HG03342 (cell line): ENCODE results near the gene CNNM4.
"Not testable (repeated sequence)": the region's sequence is repeated elsewhere in the genome, so short reads cannot be mapped to it uniquely, and the experiment has no call there.

Experiments
- ATAC-seq: cut with Tn5 transposase; IDR thresholded peaks from one replicate; pipeline ENCODE4 v1.9.1; 2021; ENCODE audit warnings: mild to moderate bottlenecking, moderate library complexity; ENCODE audit not compliant: unreplicated experiment

The CNNM4 gene

DNA sequence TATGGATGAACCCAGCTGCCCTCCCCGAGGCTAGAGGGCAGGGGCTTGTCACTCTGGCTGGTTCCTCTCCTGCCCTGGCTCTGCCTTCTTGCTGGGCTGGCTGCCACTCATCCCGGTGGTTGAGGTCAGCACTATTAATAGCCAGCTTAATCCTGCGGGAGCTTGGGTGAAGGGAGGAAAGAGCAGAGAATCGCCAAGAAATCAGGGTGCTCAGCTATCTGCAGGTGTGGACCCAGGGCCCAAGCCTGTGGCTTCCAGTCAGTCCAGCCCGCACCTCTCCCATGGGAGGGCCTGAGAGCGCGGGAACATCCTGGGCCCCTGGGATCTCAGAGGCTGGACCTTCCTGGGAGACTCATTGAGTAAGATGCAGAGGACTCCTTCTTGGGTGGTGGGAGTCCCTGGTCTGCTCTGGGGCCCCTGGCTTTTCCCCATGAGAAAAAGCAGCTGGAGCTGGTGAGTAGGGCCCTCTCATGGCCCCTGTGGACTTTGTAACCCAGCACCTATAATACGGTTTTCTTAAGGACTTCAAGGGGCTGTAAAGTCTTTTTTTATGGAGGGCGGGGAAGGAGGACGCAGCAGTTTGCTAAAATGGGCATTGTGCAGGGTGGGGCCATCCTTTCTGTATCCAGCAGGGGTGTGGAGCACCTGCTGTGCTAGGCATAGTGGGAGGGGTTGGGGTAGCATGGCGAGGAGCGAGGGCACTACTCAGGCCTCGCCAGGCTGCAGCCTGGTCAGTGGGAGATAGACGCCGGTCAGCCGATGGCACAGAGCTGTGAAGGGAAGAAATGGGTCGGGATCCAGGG is 27.9 kb downstream of the CNNM4 start:
- ATAC-seq = no peak

DNA sequence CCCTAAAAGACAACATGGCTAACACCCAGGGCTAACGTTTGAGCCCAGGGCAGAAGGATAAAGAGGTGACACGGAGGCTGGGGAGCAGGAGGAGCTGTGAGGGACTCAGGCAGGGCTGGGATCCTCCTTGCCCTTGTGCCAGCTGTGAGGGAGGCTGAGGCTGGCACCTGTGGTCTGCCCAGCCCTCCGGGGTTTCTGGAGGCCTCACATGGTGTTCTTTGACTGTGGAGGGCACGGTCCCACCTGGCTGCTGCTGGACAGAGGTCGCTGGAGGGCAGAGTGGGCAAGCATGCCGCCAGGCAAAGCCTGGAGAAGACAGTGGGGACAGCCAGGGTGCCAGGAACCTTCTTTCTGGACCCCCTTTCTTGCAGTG is 28.5 kb downstream of the CNNM4 start:
- ATAC-seq = no peak

DNA sequence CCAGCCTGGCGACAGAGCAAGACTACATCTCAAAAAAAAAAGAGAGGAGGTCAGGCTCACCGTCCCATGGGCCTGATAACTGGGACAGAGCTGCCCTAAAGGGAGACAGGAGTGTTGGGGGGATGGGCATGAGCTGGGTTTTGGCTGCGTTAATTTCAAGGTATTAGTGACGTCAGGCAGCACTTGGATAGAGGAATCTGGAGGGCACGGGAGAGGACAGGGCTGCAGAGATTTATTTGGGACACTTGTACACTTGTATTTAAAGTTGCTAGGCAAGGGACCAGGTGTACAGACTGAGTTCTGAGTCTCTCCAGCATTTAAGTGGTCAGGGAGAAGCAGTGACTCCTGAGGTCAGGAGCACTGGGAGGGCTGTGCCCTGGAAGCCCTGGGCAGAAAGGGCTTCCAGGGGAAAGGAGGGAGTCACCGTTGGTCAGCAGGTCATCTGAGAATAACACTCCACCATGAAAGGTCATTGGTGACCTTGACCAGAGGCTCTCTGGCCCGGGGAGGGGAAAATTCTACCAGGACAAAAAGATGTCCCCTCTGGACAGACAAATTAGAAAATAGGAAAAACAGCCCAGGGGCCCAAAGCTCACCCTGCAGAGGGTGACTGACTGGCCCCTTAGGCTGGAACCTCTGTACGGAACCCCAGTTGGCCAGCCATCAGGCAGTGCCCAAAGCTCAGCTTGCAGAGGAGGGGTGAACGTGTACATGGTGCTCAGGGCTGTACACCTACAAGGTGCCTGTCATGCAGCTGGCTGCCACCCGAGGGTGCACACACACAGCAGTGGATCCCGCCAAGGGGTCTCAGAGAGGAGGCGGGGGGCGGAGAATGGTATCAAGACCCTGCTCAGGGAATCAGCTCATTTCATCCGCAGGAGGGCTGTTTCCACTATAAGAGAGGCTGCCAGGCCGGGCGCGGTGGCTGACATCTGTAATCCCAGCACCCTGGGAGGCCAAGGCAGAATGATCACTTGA is 32.4 kb downstream of the CNNM4 start:
- ATAC-seq = no peak

DNA sequence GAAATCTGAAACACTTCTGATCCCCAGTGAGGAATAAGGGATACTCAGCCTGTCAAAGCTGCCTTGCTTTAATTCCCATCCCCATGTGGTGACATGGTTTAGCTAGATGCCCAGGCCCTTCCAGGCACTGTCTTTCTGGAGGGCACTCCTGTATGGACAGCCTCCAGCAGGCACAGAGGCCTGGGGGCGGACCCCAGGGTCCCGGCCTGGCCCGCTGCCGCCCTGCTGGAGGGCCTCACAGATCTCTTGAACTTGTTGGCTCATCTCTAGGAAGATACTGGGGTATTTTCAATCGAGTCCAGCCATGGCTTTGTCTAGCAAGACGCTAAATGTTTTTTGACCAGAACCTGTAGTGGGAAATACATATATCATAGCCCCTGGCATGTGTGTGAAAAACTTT is 34.4 kb downstream of the CNNM4 start:
- ATAC-seq = no peak

DNA sequence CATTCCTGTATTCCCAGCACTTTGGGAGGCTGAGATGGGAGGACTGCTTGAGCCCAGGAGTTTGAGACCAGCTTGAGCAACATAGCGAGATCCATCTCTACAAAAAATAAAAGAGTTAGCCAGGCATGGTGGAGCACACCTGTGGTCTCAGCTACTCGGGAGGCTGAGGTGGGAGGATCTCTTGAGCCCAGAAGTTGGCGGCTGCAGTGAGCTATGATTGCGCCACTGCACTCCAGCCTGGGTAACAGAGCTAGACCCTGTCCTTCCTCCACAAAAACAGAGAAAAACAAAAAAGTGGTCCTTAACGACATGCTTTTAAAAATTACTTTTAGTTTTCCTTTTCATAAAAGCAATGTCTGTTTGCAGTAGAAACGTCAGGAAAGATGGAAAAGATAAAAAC is 35.8 kb downstream of the CNNM4 start:
- not testable (repeated sequence) for ATAC-seq

DNA sequence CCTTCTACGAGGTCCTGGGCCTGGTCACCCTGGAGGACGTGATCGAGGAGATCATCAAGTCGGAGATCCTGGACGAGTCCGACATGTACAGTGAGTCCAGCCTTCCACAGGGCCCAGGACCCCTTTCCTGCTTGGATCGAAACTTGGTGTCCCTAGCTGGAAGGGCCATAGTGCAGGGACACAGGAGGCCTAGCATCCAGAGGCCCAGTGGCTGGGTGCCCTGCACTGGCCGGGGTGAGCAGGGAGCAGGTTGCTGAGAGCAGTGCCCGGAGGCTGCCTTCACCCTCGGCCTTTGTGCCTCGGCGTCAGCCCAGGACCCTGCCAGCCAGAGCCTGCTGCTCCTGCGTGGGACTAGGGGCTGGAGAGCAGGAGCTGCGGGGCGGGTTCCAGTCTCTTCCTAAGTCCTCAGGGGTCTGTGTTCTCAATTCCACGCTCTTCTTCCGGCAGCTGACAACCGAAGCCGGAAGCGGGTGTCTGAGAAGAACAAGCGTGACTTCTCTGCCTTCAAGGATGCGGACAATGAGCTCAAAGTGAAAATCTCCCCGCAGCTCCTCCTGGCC is 36.4 kb downstream of the CNNM4 start:
- no peak for ATAC-seq

DNA sequence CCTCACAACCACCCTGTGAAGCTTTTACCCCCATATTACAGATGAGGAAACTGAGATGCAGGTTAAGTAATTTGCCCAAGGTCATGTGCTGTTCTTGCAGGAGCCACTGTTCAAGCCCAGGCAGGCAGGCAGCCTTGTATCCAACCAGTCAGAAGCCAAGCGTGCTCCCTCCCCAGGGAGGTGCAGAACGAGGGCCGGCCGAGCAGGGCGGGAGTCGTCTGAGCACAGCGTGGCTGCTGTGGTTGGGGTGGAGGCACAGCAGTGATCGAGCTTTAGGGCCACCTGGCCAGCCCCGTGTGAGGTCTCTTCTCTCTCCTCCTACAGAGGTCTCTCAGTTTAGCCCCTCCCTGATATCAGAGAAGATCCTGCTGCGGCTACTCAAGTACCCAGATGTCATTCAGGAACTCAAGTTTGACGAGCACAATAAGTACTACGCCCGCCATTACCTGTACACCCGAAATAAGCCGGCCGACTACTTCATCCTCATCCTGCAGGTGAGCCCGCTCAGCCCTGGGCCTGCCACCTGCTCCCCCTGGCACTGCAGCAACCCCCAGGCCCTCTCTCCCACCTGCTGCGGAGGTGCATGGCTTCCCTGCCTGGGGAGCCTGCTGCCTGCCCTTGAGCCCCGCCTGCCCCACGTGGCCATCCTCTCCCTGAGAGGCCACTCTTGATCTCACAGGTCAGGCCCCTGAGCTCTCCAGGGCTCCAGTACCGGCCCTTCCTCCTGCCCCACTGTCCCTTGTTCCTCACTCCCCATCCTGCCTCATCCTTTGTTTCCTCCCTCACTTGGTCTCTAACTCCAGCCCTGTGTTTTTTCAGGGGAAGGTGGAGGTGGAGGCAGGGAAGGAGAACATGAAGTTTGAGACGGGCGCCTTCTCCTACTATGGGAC is 38.3 kb downstream of the CNNM4 start:
- no peak for ATAC-seq

DNA sequence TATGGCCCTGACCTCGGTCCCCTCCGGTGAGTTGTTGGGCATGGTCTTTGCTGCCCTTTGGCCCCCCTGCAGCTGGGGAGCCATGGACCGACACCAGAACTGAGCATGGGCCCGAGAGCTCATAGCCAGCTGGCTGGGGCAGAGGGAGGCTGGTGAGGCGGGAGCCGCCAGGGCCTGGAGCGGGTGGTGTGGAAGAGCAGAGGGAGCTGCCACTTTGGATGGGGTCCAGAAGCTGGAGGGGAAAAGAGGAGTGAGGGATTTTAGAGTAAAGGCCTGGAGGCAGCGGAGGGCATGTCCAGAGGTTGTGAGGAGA is 38.9 kb downstream of the CNNM4 start:
- no peak for ATAC-seq

DNA sequence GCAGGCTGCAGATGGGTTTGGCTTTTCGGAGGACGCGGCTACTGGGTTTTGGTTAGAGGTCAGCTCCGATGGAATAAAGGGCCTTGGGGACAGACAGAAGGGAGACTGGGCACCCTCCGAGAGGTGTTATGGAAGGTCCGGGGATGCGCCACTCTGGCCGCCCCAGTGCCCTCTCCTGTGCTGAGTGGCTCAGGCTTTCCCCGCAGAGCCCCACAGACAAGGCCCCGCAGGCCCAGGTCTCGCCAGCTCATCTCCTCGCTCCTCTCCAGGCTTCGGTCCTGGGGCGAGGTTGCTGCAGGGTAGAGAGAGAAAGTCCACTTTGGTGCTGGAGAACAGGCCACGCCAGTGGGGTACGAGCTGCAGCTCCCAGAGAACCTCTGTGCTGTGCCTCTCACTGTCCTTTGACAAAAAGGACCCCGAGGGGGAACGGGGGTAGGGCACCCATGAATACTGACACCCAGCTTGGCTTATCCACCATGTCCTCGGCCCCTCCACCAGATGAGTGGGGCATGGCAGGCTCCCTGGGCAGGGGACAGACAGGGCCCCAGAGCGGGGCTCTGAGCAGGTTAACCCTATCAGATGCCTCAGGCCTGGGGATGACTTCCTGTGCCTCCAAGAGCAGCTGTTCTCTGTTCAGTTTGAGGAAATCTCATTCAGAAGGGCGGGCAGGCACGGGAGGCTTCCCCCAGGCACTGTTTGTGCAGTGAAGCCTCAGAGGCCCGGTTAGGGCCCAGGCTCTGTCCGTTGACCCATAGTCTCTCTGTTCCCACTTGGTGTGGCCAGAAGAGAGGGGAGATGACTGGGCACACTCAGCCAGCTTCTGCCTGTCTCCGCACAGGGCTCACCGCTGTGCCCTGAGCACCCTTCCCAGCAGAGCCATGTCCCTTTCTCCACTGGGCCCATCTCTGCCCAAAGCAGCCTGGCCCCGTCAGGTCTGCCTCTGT is 39.6 kb downstream of the CNNM4 start:
- ATAC-seq = peak; percentile 23

DNA sequence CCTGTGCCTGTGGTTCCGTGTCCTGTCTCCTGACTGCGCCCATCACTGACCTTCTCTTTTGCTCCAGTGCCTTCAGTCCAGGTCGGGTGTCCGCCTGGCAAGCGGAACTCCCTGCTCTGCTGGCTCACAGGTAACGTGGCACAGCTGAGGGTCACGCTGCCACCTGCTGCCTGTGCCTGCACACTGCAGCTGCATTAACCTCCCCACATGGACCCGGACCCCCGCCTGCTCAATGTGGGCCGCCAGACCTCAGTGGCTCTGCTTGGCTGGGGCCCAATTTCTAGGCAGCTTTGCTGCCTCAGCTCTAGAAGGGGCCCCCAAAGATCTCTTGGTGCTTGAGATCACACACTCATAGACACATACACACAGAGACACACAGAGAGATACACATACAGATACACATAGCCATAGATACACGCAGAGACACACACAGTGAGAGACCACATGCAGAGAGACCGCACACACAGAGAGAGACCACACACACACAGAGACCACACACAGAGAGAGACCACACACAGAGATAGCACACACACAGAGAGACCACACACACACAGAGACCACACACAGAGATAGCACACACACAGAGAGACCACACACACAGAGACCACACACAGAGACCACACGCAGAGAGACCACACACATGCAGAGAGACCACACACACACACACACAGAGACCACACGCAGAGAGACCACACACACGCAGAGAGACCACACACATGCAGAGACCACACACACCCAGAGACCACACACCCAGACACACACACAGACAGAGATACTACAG is 40.5 kb downstream of the CNNM4 start:
- peak; percentile 86 for ATAC-seq

DNA sequence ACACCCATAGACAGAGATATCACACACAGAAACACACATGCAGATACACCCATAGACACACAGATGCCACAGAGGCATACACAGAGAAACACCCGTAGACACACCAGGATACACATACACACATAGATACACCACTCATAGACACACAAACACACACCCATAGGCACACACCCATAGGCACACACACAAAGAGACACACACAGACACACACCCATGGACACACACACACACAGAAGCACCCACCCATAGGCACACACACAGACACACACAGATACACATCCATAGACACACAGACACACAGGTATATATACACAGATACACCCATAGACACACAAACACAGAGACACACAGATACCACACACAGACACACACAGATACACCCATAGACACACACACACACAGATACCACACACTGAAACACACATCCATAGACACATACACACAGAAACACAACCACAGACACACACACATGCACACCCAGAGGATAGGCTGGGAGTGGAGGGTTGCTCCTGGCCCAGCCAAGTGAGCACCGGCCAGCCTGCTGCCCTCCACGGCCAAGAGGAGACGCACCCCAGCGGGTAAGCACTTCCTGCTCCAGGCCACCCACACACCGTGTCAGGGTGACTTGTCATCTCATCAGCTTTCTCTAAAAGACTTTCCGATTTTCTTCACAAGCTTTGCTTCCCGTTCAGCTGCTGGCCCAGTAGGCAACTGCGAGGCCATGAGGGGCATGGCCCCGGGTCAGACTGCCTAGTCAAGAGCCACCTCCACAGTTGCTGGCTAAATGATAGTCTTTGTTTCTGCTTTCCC is 41.3 kb downstream of the CNNM4 start:
- no peak for ATAC-seq

DNA sequence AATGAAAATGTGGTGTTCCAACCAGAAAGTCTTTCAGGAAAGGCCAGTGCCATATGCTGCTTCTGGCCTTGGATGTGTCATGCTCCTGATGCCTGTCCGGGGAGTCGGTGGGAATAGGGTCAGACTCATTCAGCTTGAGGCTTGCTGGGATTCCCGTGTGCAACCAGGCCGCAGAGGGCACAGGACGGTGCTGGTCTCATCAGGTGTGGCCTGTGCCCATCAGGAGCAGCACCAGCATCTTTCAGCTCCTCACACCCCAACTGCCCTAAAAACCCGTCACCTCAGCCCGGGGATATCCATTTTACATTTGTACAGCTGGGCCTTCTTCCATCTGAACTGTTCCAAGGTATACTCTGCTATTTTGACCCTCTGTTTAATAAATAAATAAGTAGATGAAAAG is 42.0 kb downstream of the CNNM4 start:
- no peak for ATAC-seq

DNA sequence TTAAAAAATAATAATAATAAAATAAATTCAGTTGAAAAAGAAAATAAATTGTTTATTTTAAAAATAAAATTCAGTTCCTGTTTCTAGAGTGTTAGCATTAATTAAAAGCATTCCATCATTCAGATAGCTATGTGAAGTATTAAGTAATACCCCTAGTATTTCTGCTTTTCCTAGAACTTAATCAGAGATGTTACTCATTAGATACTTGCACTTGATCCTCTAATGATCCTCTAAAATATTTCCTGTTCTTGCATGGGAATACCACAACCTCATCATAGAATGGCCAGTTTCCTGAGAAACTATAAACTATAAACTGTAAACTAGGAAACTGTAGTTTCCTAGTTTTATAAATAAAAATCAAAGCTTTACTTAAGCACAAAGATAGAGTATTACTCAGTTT is 44.3 kb downstream of the CNNM4 start:
- ATAC-seq = no peak

DNA sequence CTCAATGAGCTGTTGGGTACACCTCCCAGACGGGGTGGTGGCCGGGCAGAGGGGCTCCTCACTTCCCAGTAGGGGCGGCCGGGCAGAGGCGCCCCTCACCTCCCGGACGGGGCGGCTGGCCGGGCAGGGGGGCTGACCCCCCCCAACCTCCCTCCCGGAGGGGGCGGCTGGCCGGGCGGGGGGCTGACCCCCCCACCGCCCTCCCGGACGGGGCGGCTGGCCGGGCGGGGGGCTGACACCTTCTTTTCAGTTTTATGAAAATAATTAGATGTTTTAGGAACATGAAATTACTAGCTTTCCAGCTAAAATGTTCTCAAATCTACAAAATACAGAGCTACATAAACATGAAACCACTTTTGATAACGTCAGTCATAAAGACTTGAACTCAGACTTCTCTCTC is 45.2 kb downstream of the CNNM4 start:
- not testable (repeated sequence) for ATAC-seq

DNA sequence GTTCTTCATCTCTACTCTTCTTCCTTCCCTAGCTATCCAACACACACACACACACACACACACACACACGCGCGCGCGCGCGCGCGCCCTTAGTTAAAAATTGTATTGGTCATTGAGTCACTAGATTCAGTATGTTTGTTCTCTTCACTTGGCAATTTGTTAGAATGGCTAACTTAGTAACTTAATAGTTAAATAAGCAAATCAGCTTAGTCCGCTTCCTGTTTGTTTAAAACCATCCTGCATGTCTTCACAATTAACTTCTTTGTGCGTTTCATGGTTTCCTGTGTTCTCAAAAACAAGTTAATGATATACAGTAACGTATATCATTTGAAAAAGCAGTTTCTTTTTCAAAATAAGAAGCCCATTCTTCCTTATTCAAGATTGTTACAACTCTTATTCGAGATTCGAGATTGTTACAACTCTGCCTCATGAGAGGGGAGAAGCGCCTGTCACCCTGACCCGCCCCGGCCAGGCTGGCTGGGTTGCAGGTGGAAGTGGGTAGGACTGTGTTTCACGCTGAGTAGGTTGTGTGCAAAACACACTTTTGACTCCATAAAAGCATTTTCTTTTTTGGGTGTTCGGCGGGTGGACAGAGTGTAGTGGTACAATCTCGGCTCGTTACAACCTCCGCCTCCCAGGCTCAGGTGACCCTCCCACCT is 45.9 kb downstream of the CNNM4 start:
- ATAC-seq = peak; percentile 59

DNA sequence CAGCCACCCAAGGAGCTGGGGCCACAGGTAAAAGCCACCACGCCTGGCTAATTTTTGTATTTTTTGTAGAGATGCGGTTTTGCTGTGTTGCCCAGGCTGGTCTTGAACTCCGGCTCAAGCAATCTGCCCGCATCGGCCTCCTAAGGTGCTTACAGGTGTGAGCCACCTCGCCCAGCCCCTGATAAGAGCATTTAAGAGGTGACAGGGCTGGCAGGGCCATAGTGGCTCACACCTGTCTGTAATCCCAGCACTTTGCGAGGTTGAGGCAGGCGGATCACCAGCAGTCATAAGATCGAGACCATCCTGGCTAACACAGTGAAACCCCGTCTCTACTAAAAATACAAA is 46.4 kb downstream of the CNNM4 start:
- no peak for ATAC-seq

DNA sequence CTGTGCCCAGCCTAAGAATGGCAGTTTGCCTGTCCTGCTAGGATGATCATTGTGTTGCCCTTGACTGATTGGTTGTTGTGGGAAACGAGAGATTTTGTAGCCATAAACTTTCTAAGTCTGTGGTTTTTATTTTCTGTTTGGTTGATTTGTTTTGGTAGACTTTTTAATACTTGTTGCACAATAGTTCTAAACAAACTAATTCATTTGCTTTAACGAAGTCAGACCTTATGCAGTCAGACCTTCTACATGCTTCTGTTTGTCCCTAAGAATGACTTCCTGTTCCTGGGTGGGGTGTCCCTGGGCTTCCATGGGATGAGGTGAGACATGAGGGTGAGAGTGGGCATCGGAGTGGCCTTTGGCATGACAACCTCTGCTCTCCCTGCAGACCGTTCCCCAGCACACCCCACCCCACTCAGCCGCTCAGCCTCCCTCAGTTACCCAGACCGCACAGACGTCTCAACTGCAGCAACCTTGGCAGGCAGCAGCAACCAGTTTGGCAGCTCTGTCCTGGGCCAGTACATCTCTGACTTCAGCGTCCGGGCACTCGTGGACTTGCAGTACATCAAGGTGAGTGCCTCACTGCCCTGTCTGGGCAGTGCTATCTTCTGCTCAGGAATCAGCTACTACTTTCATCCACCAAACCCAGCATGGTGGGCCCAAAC is 47.6 kb downstream of the CNNM4 start:
- no peak for ATAC-seq
